ENCODE measurements around the gene WDR6.
A peak's percentile ranks its signal among the peaks of the same experiment; 100 is the strongest.

WDR6 gene

DNA sequence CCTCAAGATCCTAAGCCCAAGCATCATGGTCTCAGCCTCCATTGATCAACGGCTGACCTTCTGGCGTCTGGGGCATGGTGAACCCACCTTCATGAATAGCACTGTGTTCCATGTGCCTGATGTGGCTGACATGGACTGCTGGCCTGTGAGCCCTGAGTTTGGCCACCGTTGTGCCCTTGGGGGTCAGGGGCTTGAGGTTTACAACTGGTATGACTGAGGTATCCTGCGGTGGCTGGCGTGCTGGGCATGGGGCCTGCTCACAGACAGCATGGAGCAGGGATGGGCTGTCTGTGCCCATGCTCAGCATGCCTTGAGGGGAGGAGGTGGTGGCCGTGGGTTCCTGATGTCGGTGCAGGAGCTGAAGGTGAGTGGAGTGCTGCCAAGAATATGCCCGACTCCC is 7.9 kb downstream of the WDR6 start:
- DNase-seq: no peak

DNA sequence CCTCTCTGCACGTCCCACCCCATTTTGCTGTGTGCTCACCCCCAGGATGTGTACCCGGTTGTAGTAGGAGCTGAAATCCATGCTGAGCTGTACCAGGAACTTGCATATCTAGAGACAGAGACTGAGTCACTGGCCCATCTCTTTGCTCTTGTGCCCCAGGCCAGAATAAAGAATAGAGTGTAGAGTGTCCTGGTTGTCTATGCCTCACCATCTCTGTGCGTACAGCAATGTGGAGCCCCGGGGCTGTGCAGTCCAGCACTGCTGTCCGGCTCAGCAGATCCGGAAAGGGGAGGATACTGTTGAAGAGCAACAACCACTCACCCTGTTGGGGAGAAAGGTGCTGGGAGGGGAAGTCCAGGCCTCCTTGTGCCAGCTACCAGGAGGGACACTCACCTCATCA is 8.6 kb downstream of the WDR6 start:
- no peak for DNase-seq

GRCh38 chr3:49016414-49017228 is 9.4 kb downstream of the WDR6 start:
- no peak for DNase-seq

- peak in 1 of 2 experiments; percentile 44 for DNase-seq
Observed at GRCh38 chr3:49017229-49017970, 10.2 kb downstream of the WDR6 start.

GRCh38 chr3:49017971-49018706 is 10.9 kb downstream of the WDR6 start, which contains the start of gene DALRD3:
TSS of gene DALRD3 (minus strand) at chr3:49018580. CDS start at chr3:49018564, 16 bp downstream.
- peak; percentile 76 to 79 for DNase-seq

DNA sequence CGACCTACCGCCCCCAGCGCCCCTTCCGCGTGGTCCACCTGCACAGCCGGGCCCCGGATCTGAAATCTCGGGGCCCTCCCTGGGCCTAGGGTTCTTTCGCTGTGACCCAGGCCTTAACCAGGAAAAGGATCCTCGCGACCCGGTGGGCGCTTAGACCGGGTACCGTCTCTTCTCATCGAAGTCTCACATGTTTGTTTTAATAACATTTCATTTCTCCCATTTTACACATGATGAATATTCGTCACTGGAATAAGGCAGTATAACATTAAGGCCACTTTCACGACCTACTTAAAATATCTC is 11.5 kb downstream of the WDR6 start:
- DNase-seq: no peak

DNA sequence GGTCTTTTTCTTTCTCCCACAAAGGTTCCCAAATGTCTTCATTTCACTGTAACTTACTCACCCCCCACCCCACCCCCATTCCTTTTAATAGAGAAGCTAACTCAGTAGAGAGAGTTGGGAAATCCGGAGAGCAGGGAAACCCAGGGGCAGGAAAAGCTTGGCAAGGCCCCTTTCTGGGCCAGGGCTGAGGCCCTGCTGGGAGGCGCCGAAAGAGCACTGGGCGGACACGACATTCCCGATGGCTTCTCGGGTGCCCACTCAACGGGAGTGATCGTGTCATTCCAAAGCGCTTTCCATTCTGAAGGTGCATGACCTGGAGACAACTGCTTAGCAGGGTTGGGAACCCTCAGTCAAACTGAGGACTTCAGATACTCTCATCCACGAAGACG is 12.7 kb downstream of the WDR6 start:
- DNase-seq: no peak

DNA sequence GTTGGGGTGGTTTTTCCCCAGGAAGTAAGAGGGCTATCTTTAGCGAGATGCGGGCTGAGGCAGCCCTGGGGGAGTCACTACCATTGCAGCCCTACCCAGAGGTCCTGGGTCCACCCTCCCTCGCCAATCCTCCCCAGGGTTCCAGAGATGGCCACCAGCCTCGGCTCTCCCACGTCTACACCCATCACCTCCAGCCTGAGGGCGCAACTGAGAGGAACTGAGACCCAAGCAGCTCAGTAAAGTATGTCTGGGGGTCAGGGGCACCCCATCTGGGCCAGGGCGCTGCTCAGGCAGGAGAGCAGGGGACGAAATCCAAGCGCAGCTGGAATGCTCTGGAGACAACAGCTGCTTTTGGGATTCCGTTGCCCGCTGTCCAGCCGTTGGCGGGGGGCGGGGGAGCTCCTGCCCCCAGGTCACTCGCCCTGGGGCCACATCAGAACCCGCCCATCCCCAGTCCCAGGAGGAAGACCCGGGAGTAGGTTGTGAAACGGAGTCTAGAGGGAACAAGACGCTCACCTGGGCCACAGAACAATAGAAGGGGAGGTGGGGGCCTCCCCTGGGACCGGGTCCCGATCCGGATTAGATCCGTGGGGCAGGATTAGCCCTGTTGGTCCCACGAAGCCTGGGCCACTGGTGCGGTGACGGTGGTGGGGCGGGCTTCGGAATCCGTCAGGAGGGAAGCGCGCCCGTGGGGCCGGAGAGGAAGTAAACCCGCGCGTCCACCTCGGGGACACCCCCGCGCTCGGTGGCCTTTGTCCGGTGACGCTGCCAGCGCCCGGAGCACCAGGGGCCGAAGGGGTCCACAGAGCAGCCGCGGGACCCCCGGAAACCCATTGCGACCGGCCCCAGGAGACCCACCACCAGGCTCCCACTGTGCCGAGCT is 13.4 kb downstream of the WDR6 start:
- DNase-seq: peak; percentile 54 to 59

GRCh38 chr3:49021213-49021812 is 14.1 kb downstream of the WDR6 start:
- peak; percentile 99 for DNase-seq

DNA sequence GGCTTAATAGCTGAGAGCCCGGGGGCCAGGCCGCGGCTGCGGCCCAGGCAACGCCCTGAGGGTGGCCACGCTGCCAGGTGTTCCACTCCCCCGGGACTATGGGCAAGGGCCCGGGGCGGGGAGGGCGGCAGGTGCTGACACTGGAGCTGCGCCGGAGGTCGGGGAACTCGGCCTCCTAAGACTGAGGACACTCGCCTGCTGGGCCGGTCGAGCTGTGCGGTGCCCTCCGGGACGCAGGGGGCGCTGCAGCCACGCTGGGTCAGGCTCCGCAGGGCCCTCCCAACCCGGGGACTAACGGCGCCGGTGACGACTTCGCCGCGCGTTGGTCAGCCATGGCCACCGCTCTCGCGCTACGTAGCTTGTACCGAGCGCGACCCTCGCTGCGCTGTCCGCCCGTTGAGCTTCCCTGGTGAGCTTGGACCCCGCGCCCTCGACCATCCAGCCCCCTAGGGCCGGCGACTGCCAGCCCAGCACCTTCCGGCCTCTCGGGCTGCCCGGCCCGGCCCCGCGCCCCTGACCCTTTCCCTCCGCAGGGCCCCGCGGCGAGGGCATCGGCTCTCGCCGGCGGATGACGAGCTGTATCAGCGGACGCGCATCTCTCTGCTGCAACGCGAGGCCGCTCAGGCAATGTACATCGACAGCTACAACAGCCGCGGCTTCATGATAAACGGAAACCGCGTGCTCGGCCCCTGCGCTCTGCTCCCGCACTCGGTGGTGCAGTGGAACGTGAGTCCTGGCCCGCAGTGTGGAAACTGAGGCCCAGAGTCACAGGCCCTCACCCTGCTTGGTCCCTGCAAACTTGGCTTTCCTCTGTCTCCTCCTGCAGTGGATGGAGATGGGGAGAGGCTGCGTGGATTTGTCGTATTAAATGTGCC is 14.9 kb downstream of the WDR6 start, which contains the start of gene NDUFAF3:
Gene NDUFAF3, plus strand, starts transcription at position 309 of the 875 bp plus-strand sequence. Its CDS starts 24 bp downstream, at position 333.
- DNase-seq: peak; percentile 96 to 97

DNA sequence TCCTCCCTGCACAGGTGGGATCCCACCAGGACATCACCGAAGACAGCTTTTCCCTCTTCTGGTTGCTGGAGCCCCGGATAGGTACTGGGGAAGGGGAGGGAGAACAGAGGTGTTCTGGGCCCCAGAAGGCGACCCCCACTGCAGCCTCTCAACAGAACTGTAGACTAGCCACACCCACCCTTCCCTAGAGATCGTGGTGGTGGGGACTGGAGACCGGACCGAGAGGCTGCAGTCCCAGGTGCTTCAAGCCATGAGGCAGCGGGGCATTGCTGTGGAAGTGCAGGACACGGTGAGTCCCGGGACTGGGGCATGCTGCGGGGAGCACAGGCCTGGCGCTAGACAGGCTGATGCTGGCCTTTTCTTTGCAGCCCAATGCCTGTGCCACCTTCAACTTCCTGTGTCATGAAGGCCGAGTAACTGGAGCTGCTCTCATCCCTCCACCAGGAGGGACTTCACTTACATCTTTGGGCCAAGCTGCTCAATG is 15.5 kb downstream of the WDR6 start:
- peak; percentile 60 for DNase-seq

DNA sequence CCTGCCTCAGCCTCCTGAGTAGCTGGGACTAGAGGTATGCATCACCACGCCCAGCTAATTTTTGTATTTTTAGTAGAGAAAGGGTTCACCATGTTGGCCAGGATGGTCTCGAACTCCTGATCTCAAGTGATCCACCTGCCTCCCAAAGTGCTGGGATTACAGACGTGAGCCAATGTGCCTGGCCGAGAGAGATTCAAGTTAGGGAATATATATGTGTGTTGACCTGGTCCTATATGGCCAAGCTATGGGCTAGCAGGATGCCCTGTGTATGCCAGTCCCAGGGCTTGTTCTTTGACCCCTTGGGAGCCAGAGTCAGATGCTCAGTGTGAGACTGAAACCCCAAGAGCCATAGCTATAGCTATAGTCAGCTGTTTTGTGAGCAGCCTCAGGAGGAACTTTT is 16.6 kb downstream of the WDR6 start:
- no peak for DNase-seq

GRCh38 chr3:49024449-49024848 is 17.3 kb downstream of the WDR6 start:
- DNase-seq: no peak

GRCh38 chr3:49025005-49025792 is 18.0 kb downstream of the WDR6 start:
- DNase-seq: no peak

GRCh38 chr3:49025793-49026520 is 18.8 kb downstream of the WDR6 start:
- DNase-seq: no peak

- no peak for DNase-seq
Observed at GRCh38 chr3:49026536-49026935, 19.3 kb downstream of the WDR6 start.

DNA sequence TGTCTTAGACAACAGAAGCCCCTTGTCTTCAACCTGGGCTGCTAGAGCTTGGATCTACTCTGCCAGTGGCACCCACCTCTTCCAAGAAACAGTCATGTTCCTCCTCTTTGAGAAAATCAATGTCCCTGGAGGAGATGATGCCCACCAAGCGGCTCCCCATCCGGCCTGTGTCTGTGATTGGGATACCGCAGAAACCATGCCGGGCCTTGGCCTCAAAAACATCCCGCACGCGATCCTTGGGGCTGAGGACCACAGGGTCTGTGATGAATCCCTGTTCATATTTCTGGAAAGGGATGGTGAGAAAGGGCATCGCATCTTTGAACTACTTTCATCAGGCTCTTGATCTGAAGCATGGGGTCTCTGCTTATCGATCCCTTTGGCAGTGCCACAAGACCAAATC is 20.4 kb downstream of the WDR6 start:
- DNase-seq: no peak

GRCh38 chr3:49028298-49028672 is 21.1 kb downstream of the WDR6 start:
- no peak for DNase-seq
